WTC11 (cell line): ENCODE data around the gene SMNDC1. TPM values are rescaled to one million over a fixed set of nuclear protein-coding genes. Genes with fewer than 3 reads are reported as not detected.

Source experiments
- ATAC-seq: fragments of 200-7000 bp; cut with Tn5 transposase; 2 replicates; pipeline ENCODE4 v1.10.0; 2021; ENCODE audit warnings: mild to moderate bottlenecking, moderate library complexity
- CTCF ChIA-PET: fragments of 300-600 bp; sonication (Branson Sonifier 250); formaldehyde crosslinking; loops from one replicate; lab custom pipeline; 2021; ENCODE audit warnings: antibody characterized with exemption; lab: Charles Lee
- POLR2A ChIA-PET: fragments of 350-600 bp; sonication (Branson Sonifier 250); formaldehyde crosslinking; loops from one replicate; lab custom pipeline; 2021; ENCODE audit warnings: antibody characterized with exemption; lab: Charles Lee
- DNase-seq: peaks from one replicate; pipeline ENCODE4 v3.0.0; 2021; ENCODE audit warnings: low spot score
- H3K27ac Mint-ChIP-seq: 2 replicates; pipeline ENCODE4 v1.8.0; 2021; ENCODE audit warnings: mixed read lengths
- H3K27me3 Mint-ChIP-seq: 2 replicates; pipeline ENCODE4 v1.8.0; 2021; ENCODE audit warnings: low read depth, mild to moderate bottlenecking, moderate library complexity, mixed read lengths
- H3K36me3 Mint-ChIP-seq: 2 replicates; pipeline ENCODE4 v1.8.0; 2021; ENCODE audit warnings: mixed read lengths
- H3K4me1 Mint-ChIP-seq: 2 replicates; pipeline ENCODE4 v1.8.0; 2022; ENCODE audit warnings: mixed read lengths
- H3K4me3 Mint-ChIP-seq: 2 replicates; pipeline ENCODE4 v1.8.0; 2021; ENCODE audit warnings: mild to moderate bottlenecking, moderate library complexity, mixed read lengths
- H3K9me3 Mint-ChIP-seq: 2 replicates; pipeline ENCODE4 v1.8.0; 2021; ENCODE audit warnings: mixed read lengths
- AFF4 ChIP-seq: sonication (generic); formaldehyde crosslinking; IDR thresholded peaks from 2 replicates; pipeline ENCODE4 v1.8.1; 2023; ENCODE audit warnings: mild to moderate bottlenecking, missing genetic modification reagents, borderline replicate concordance
- CBFB ChIP-seq: sonication (generic); formaldehyde crosslinking; IDR thresholded peaks from 2 replicates; pipeline ENCODE4 v1.8.1; 2022; ENCODE audit warnings: mild to moderate bottlenecking, low read depth, missing genetic modification reagents
- ERG ChIP-seq: fragments of 250-450 bp; sonication (Bioruptor Pico); IDR thresholded peaks from 2 replicates; pipeline ENCODE4 v1.8.0; 2021; ENCODE audit warnings: mild to moderate bottlenecking
- FOXJ3 ChIP-seq: sonication (generic); formaldehyde crosslinking; IDR thresholded peaks from 2 replicates; pipeline ENCODE4 v1.9.0; 2021; ENCODE audit warnings: missing genetic modification reagents, mild to moderate bottlenecking, borderline replicate concordance
- HMGXB4 ChIP-seq: sonication (generic); formaldehyde crosslinking; IDR thresholded peaks from 2 replicates; pipeline ENCODE4 v1.8.1; 2023; ENCODE audit warnings: mild to moderate bottlenecking, moderate library complexity, missing genetic modification reagents
- KAT7 ChIP-seq: sonication (generic); formaldehyde crosslinking; IDR thresholded peaks from 2 replicates; pipeline ENCODE4 v1.8.1; 2023; ENCODE audit warnings: missing genetic modification reagents, mild to moderate bottlenecking, borderline replicate concordance
- NFATC4 ChIP-seq: fragments of 250-450 bp; sonication (Bioruptor Pico); IDR thresholded peaks from 2 replicates; pipeline ENCODE4 v1.9.0; 2021; ENCODE audit warnings: mild to moderate bottlenecking
- NFYB ChIP-seq: sonication (generic); formaldehyde crosslinking; conservative IDR thresholded peaks from 2 replicates; pipeline ENCODE4 v1.8.0; 2022; ENCODE audit warnings: low read depth, missing genetic modification reagents
- NR2C2 ChIP-seq: sonication (generic); formaldehyde crosslinking; IDR thresholded peaks from 2 replicates; pipeline ENCODE4 v1.8.0; 2022; ENCODE audit warnings: mild to moderate bottlenecking, missing genetic modification reagents
- RORB ChIP-seq: fragments of 250-450 bp; sonication (Bioruptor Pico); IDR thresholded peaks from 2 replicates; pipeline ENCODE4 v1.9.0; 2021; ENCODE audit warnings: mild to moderate bottlenecking
- STAT6 ChIP-seq: sonication (generic); formaldehyde crosslinking; conservative IDR thresholded peaks from 2 replicates; pipeline ENCODE4 v1.8.1; 2023; ENCODE audit warnings: mild to moderate bottlenecking, low read depth, missing genetic modification reagents, moderate library complexity
- USF1 ChIP-seq: sonication (generic); formaldehyde crosslinking; IDR thresholded peaks from 2 replicates; pipeline ENCODE4 v1.8.0; 2022; ENCODE audit warnings: mild to moderate bottlenecking, missing genetic modification reagents
- ZBTB21 ChIP-seq: sonication (generic); formaldehyde crosslinking; IDR thresholded peaks from 2 replicates; pipeline ENCODE4 v1.8.1; 2023; ENCODE audit warnings: mild to moderate bottlenecking, missing genetic modification reagents, borderline replicate concordance
- ZNF121 ChIP-seq: sonication (generic); formaldehyde crosslinking; IDR thresholded peaks from 2 replicates; pipeline ENCODE4 v1.8.0; 2023; ENCODE audit warnings: missing genetic modification reagents
- ZNF425 ChIP-seq: fragments of 250-450 bp; sonication (Bioruptor Pico); conservative IDR thresholded peaks from 2 replicates; pipeline ENCODE4 v1.9.0; 2021; ENCODE audit warnings: mild to moderate bottlenecking
- ZNF671 ChIP-seq: fragments of 250-450 bp; sonication (Bioruptor Pico); IDR thresholded peaks from 2 replicates; pipeline ENCODE4 v1.8.0; 2021; ENCODE audit warnings: mild to moderate bottlenecking
- ZSCAN18 ChIP-seq: fragments of 250-450 bp; sonication (Bioruptor Pico); IDR thresholded peaks from 2 replicates; pipeline ENCODE4 v2.1.2; 2022; ENCODE audit warnings: mild to moderate bottlenecking, moderate library complexity
- total RNA-seq: library from RNA; stranded (reverse); gene quantifications from 3 replicates; pipeline ENCODE4 v1.2.3, GENCODE V29; 2021

The SMNDC1 gene
- total RNA-seq, 1 experiment from 2014 or later, result 55.9 TPM

GRCh38 chr10:110285501-110285900 is 19.2 kb downstream of the SMNDC1 start:
- DNase-seq (no peak), ATAC-seq (peak; percentile 73)
- CTCF ChIA-PET, result interaction anchor here (1.0 to 1.4 kb wide), 5 partner anchors 59 to 401 kb away, joined by 3 to 5 read pairs (median 5); no protein-coding TSS in a partner anchor
- H3K9me3 Mint-ChIP-seq, result no peaks in the 10 kb centered on the region
- peaks cover 12% of the 10 kb centered on the region for H3K36me3 Mint-ChIP-seq
- no peak overlapping the region for H3K4me3 Mint-ChIP-seq
- no peaks in the 10 kb centered on the region for H3K27me3 Mint-ChIP-seq
- POLR2A ChIA-PET, result interaction anchor here (0.6 kb wide), 1 partner anchor 10 kb away, joined by 5 read pairs; no protein-coding TSS in a partner anchor
- TF ChIP-seq HMGXB4 (no peak), STAT6 (no peak), ZNF671 (CRISPR knock-in tag) (peak; percentile 20; the same call in 1 of the 2 replicates), AFF4 (no peak), NFATC4 (CRISPR knock-in tag) (no peak)
- TF ChIP-seq, all 79 proteins: peak for 1
- peaks cover 28% of the 10 kb centered on the region for H3K4me1 Mint-ChIP-seq
- no peak overlapping the region for H3K27ac Mint-ChIP-seq

- ChIA-PET CTCF (no interaction called here), POLR2A (interaction anchor here (0.6 kb wide), 1 partner anchor 74 kb away, joined by 3 read pairs; no protein-coding TSS in a partner anchor)
- Mint-ChIP-seq H3K9me3 (no peaks in the 10 kb centered on the region), H3K4me3 (no peak overlapping the region), H3K27ac (no peak overlapping the region), H3K27me3 (no peaks in the 10 kb centered on the region), H3K4me1 (peaks cover 29% of the 10 kb centered on the region), H3K36me3 (peaks cover 11% of the 10 kb centered on the region)
- DNase-seq, result no peak
- no peak for ATAC-seq
- TF ChIP-seq NR2C2 (CRISPR knock-in tag) (no peak), ZNF425 (CRISPR knock-in tag) (no peak), NFYB (CRISPR knock-in tag) (no peak), RORB (no peak), ZNF121 (CRISPR knock-in tag) (no peak), FOXJ3 (CRISPR knock-in tag) (no peak), HMGXB4 (no peak), USF1 (CRISPR knock-in tag) (no peak), ERG (CRISPR knock-in tag) (no peak), KAT7 (no peak), ZSCAN18 (CRISPR knock-in tag) (no peak), ZBTB21 (CRISPR knock-in tag) (no peak), CBFB (no peak)
Measured at GRCh38 chr10:110284262-110284661, 20.5 kb downstream of the SMNDC1 start.
